H1 (cell line): ENCODE data around the gene CCT6A. TPM values are rescaled to one million over a fixed set of nuclear protein-coding genes. Genes with fewer than 3 reads are reported as not detected.

Experiments
- CTCF ChIA-PET: fragments of 300-600 bp; sonication (Branson Sonifier 250); formaldehyde crosslinking; loops from one replicate; lab custom pipeline; 2021; ENCODE audit not compliant: partially characterized antibody; lab: Charles Lee
- POLR2A ChIA-PET: fragments of 300-600 bp; sonication (Branson Sonifier 250); formaldehyde crosslinking; loops from one replicate; lab custom pipeline; 2021; ENCODE audit warnings: inconsistent platforms; ENCODE audit not compliant: partially characterized antibody; lab: Charles Lee
- DNase-seq, 2 experiments: peaks; one replicate each; pipeline versions ENCODE4 v3.0.0 to v3.0.0-alpha.2; 2010 to 2022; ENCODE audit warnings: low spot score in 2 of 2, low read depth in 1 of 2, mixed read lengths in 1 of 2
- FAIRE-seq: peaks from 2 replicates; lab custom pipeline; 2011; peaks lifted over from hg19 to GRCh38; lab: Jason Lieb, UNC
- H2AFZ ChIP-seq: 2 replicates; pipeline ENCODE4 v1.8.1; 2012; ENCODE audit warnings: low read length, inconsistent platforms
- H2AK5ac ChIP-seq: 2 replicates; pipeline ENCODE4 v1.6.1; 2013; ENCODE audit warnings: low read depth, low read length
- H2BK120ac ChIP-seq: replicated peaks from 2 replicates; pipeline ENCODE3; 2013; ENCODE audit warnings: low read depth, low read length, inconsistent platforms
- H2BK12ac ChIP-seq: 2 replicates; pipeline ENCODE4 v1.6.1; 2013; ENCODE audit warnings: low read depth, low read length
- H2BK15ac ChIP-seq: 2 replicates; pipeline ENCODE4 v1.6.1; 2013; ENCODE audit warnings: low read length
- H2BK20ac ChIP-seq: 2 replicates; pipeline ENCODE4 v1.6.1; 2013; ENCODE audit warnings: low read length
- H2BK5ac ChIP-seq: 2 replicates; pipeline ENCODE4 v1.6.1; 2013; ENCODE audit warnings: low read depth, low read length
- H3K14ac ChIP-seq: 2 replicates; pipeline ENCODE4 v1.6.1; 2013; ENCODE audit warnings: inconsistent platforms; ENCODE audit not compliant: insufficient read length
- H3K18ac ChIP-seq: 2 replicates; pipeline ENCODE4 v1.6.1; 2013; ENCODE audit warnings: low read length; ENCODE audit errors: extremely low read depth
- H3K23ac ChIP-seq: 2 replicates; pipeline ENCODE4 v1.6.1; 2013; ENCODE audit warnings: inconsistent platforms; ENCODE audit not compliant: insufficient read length
- H3K23me2 ChIP-seq: 2 replicates; pipeline ENCODE4 v1.6.1; 2013; ENCODE audit warnings: low read depth, low read length
- H3K27ac ChIP-seq: 2 replicates; pipeline ENCODE4 v1.6.1; 2011; ENCODE audit warnings: low read depth, low read length, inconsistent platforms
- H3K27me3 ChIP-seq, 4 experiments: replicated peaks in 1 of 4; 1 replicate in 1 of 4; 2 replicates in 3 of 4; pipeline versions ENCODE4 v1.6.1 to v1.8.1; 2011 to 2013; ENCODE audit warnings: low read length in 3 of 4, mild to moderate bottlenecking in 3 of 4, inconsistent platforms in 2 of 4, mixed read lengths in 2 of 4, moderate library complexity in 1 of 4; ENCODE audit not compliant: control insufficient read depth in 3 of 4, insufficient read depth in 3 of 4; ENCODE audit errors: extremely low read depth in 1 of 4
- H3K36me3 ChIP-seq, 4 experiments: 2 replicates each; pipeline versions ENCODE4 v1.6.1 to v1.8.1; 2011 to 2013; ENCODE audit warnings: mild to moderate bottlenecking in 4 of 4, low read length in 3 of 4, moderate library complexity in 2 of 4, control low read depth in 1 of 4, inconsistent platforms in 1 of 4; ENCODE audit not compliant: insufficient read depth in 4 of 4, control insufficient read depth in 2 of 4
- H3K4ac ChIP-seq: replicated peaks from 2 replicates; pipeline ENCODE3; 2013; ENCODE audit warnings: low read length, low read depth, mixed read lengths, inconsistent platforms; ENCODE audit not compliant: insufficient read length
- H3K4me1 ChIP-seq, 4 experiments: replicated peaks in 1 of 4; 1 replicate in 1 of 4; 2 replicates in 3 of 4; pipeline versions ENCODE4 v1.6.1 to v1.8.1; 2011 to 2013; ENCODE audit warnings: low read length in 3 of 4, inconsistent platforms in 2 of 4, mixed read lengths in 1 of 4; ENCODE audit not compliant: insufficient read depth in 4 of 4, control insufficient read depth in 3 of 4
- H3K4me2 ChIP-seq, 2 experiments: 2 replicates each; pipeline versions ENCODE4 v1.6.1 to v1.8.1; 2011 to 2013; ENCODE audit warnings: low read depth in 2 of 2, low read length in 2 of 2, control low read depth in 1 of 2, inconsistent platforms in 1 of 2, mild to moderate bottlenecking in 1 of 2; ENCODE audit not compliant: insufficient read depth in 1 of 2
- H3K4me3 ChIP-seq, 4 experiments: fragments of 200-600, 300-600 bp in 1 of 4; sonication (generic), shearing (Covaris generic), sonication (Bioruptor Twin) in 1 of 4; 2 replicates each; pipeline versions ENCODE4 v1.5.1 to v1.8.1; 2011 to 2016; ENCODE audit warnings: low read length in 4 of 4, low read depth in 3 of 4, control low read depth in 2 of 4, inconsistent platforms in 2 of 4, mild to moderate bottlenecking in 2 of 4, mixed read lengths in 1 of 4, moderate library complexity in 1 of 4; ENCODE audit not compliant: insufficient read depth in 2 of 4; ENCODE audit errors: extremely low read depth in 1 of 4
- H3K56ac ChIP-seq: replicated peaks from 2 replicates; pipeline ENCODE3; 2013; ENCODE audit warnings: low read depth, mild to moderate bottlenecking, mixed read lengths, low read length, inconsistent platforms; ENCODE audit not compliant: insufficient read length
- H3K79me1 ChIP-seq: 2 replicates; pipeline ENCODE4 v1.6.1; 2013; ENCODE audit warnings: low read depth, low read length, control low read depth
- H3K79me2 ChIP-seq, 2 experiments: 2 replicates each; pipeline versions ENCODE4 v1.6.1 to v1.8.1; 2012 to 2013; ENCODE audit warnings: low read length in 2 of 2, mild to moderate bottlenecking in 2 of 2, inconsistent platforms in 1 of 2; ENCODE audit not compliant: insufficient read depth in 2 of 2, control insufficient read depth in 1 of 2
- H3K9ac ChIP-seq, 4 experiments: replicated peaks in 1 of 4; 1 replicate in 1 of 4; 2 replicates in 3 of 4; pipeline versions ENCODE4 v1.6.1 to v1.8.1; 2011 to 2013; ENCODE audit warnings: low read depth in 3 of 4, low read length in 3 of 4, control low read depth in 2 of 4, mild to moderate bottlenecking in 2 of 4, moderate library complexity in 2 of 4, inconsistent platforms in 1 of 4; ENCODE audit errors: extremely low read depth in 1 of 4
- H3K9me3 ChIP-seq, 2 experiments: 2 replicates each; pipeline versions ENCODE4 v1.6.1 to v1.8.1; 2012 to 2013; ENCODE audit warnings: mild to moderate bottlenecking in 2 of 2, moderate library complexity in 2 of 2, control low read depth in 1 of 2, inconsistent platforms in 1 of 2, low read depth in 1 of 2, low read length in 1 of 2, mixed read lengths in 1 of 2; ENCODE audit not compliant: insufficient read depth in 2 of 2
- H4K20me1 ChIP-seq, 2 experiments: replicated peaks in 1 of 2; 2 replicates each; pipeline versions ENCODE3 to v1.8.1; 2011 to 2013; ENCODE audit warnings: inconsistent platforms in 2 of 2, low read length in 2 of 2, mild to moderate bottlenecking in 1 of 2; ENCODE audit not compliant: insufficient read depth in 2 of 2, control insufficient read depth in 1 of 2
- H4K5ac ChIP-seq: 2 replicates; pipeline ENCODE4 v1.6.1; 2013; ENCODE audit warnings: low read length, low read depth, mixed read lengths, inconsistent platforms; ENCODE audit not compliant: insufficient read length
- H4K8ac ChIP-seq: 2 replicates; pipeline ENCODE4 v1.8.0; 2013; ENCODE audit warnings: mild to moderate bottlenecking, moderate library complexity, low read length, inconsistent platforms; ENCODE audit not compliant: insufficient read depth; ENCODE audit errors: extremely low read depth
- H4K91ac ChIP-seq: replicated peaks from 2 replicates; pipeline ENCODE3; 2013; ENCODE audit warnings: low read length, mixed read lengths, inconsistent platforms; ENCODE audit not compliant: insufficient read length
- CHD2 ChIP-seq: IDR thresholded peaks from 2 replicates; pipeline ENCODE4 v1.6.1; 2012; ENCODE audit warnings: low read length, improper control_type of control experiment
- CREB1 ChIP-seq: IDR thresholded peaks from 2 replicates; pipeline ENCODE4 v1.6.1; 2012; ENCODE audit warnings: inconsistent platforms
- E2F6 ChIP-seq: IDR thresholded peaks from 2 replicates; pipeline ENCODE4 v1.6.1; 2012; ENCODE audit warnings: inconsistent platforms
- POLR2AphosphoS5 ChIP-seq: IDR thresholded peaks from 2 replicates; pipeline ENCODE4 v1.6.1; 2011; ENCODE audit warnings: low read depth, low read length
- RFX5 ChIP-seq: IDR thresholded peaks from 2 replicates; pipeline ENCODE4 v1.6.1; 2011; ENCODE audit warnings: low read depth, low read length, improper control_type of control experiment, borderline replicate concordance
- SP1 ChIP-seq: IDR thresholded peaks from 2 replicates; pipeline ENCODE4 v1.6.1; 2011; ENCODE audit warnings: low read depth, low read length
- TBP ChIP-seq: IDR thresholded peaks from 2 replicates; pipeline ENCODE4 v1.6.1; 2011; ENCODE audit warnings: low read depth, low read length, improper control_type of control experiment
- ZNF274 ChIP-seq: IDR thresholded peaks from 2 replicates; pipeline ENCODE4 v1.7.0; 2012; ENCODE audit warnings: low read length, borderline replicate concordance; ENCODE audit errors: extremely low read depth
- WGBS, 2 experiments: shearing (Covaris generic) in 1 of 2; methylation state at CpG; one replicate each; pipeline versions ENCODE4 v1.1.6 to v1.1.7; 2013 to 2015; ENCODE audit warnings: low lambda C conversion rate in 2 of 2, mixed read lengths in 2 of 2, inconsistent platforms in 1 of 2, low coverage in 1 of 2, missing lambda C conversion rate in 1 of 2; ENCODE audit not compliant: insufficient replicate concordance in 2 of 2, insufficient coverage in 1 of 2, insufficient read length in 1 of 2; ENCODE audit errors: extremely low coverage in 1 of 2, missing lambda C conversion rate in 1 of 2; 5-methylcytosine and 5-hydroxymethylcytosine counted together
- polyA plus RNA-seq, 7 experiments: library from polyadenylated mRNA; depleted of rRNA in 3 of 7; stranded (reverse) in 5 of 7; unstranded in 2 of 7; fragments of >200 nt in 5 of 7; fragments of 200-250 nt in 2 of 7; gene quantifications; 1 replicate in 5 of 7; 2 replicates in 1 of 7; 4 replicates in 1 of 7; pipeline versions ENCODE4 v1.2.1 to v1.2.3, GENCODE V29; 2011 to 2013; ENCODE audit warnings: missing spikeins in 2 of 7, mixed read lengths in 2 of 7
- total RNA-seq: library from RNA; stranded (reverse); fragmentation: NEBNext Ultra II Directional; extraction: Animal tissue kit (Norgen Biotek cat#: 25700); gene quantifications from 2 replicates; pipeline ENCODE4 v1.2.1, GENCODE V29; 2021

CCT6A gene
- total and polyA plus RNA-seq, 2 of the 8 experiments (the other 6 are each of a cell fraction or from before 2014, with no cell fraction given): 201 to 272 TPM

GRCh38 chr7:56063500-56063881, 11.9 kb downstream of the CCT6A start:
- Histone ChIP-seq H3K4me2 (peak overlapping the region; percentile 41 to 75; a peak in 3 of 4 replicates), H3K79me2 (peaks cover 0 to 5% of the 10 kb centered on the region in 2 experiments; a peak in 2 of 4 replicates), H3K23me2 (no peaks in the 10 kb centered on the region), H3K23ac (no peak overlapping the region), H4K91ac (no peak overlapping the region), H3K27ac (peak overlapping the region; percentile 24; the same call in 1 of the 2 replicates), H3K79me1 (no peaks in the 10 kb centered on the region), H2BK5ac (no peak overlapping the region), H4K20me1 (no peaks in the 10 kb centered on the region), H3K36me3 (peaks cover 15 to 56% (median 43%) of the 10 kb centered on the region in 4 experiments), H4K5ac (no peak overlapping the region), H3K56ac (no peak overlapping the region), H3K4me3 (peak overlapping the region in 2 of 4 experiments; percentile 76 to 83; a peak in 4 of 8 replicates), H2BK12ac (no peak overlapping the region), H2AFZ (no peak overlapping the region), H3K4ac (no peak overlapping the region), H3K14ac (no peak overlapping the region), H3K9me3 (no peaks in the 10 kb centered on the region), H3K9ac (peak overlapping the region in 1 of 4 experiments; percentile 88; a peak in 1 of 7 replicates), H2BK20ac (no peak overlapping the region), H2BK120ac (no peak overlapping the region), H2BK15ac (no peak overlapping the region), H2AK5ac (no peak overlapping the region), H3K18ac (no peak overlapping the region), H4K8ac (no peak overlapping the region), H3K27me3 (no peaks in the 10 kb centered on the region), H3K4me1 (peaks cover 0 to 6% (median 0%) of the 10 kb centered on the region in 4 experiments; a peak in 1 of 7 replicates)
- no peak for FAIRE-seq
- 84% methylated on average over 7 of the region's 7 CpGs; no CpG with 5 or more reads in 1 of the 2 experiments for WGBS, 2 experiments
- POLR2A ChIA-PET: interaction anchor here (1.0 to 44.4 kb wide), 9 partner anchors 9 to 98 kb away, joined by 3 to 869 read pairs (median 7); partner anchors contain the start of genes CCT6A and PSPH
- TF ChIP-seq E2F6 (no peak), ZNF274 (no peak), SP1 (peak; percentile 6; the same call in 1 of the 2 replicates), CHD2 (no peak), TBP (no peak), POLR2AphosphoS5 (peak; percentile 52; the same call in 1 of the 2 replicates), RFX5 (no peak), CREB1 (no peak)
- CTCF ChIA-PET: interaction anchor here (0.6 kb wide), 1 partner anchor 15 kb away, joined by 3 read pairs; no protein-coding TSS in a partner anchor
- no peak for DNase-seq
